Nephron progenitor cell (in vitro differentiated cells): ENCODE measurements around the gene C2orf49.

Experiments
- DNase-seq: peaks from one replicate; pipeline ENCODE4 v3.0.0; 2021
- H3K27ac Mint-ChIP-seq: 2 replicates; pipeline ENCODE4 v1.8.0; 2021; ENCODE audit warnings: mild to moderate bottlenecking, moderate library complexity, mixed read lengths
- H3K27me3 Mint-ChIP-seq: 2 replicates; pipeline ENCODE4 v1.8.0; 2021; ENCODE audit warnings: mild to moderate bottlenecking, low read depth, mixed read lengths; ENCODE audit not compliant: poor library complexity
- H3K36me3 Mint-ChIP-seq: 2 replicates; pipeline ENCODE4 v1.8.0; 2021; ENCODE audit warnings: low read depth, mixed read lengths
- H3K4me1 Mint-ChIP-seq: 2 replicates; pipeline ENCODE4 v1.8.0; 2021; ENCODE audit warnings: mixed read lengths
- H3K4me3 Mint-ChIP-seq: 2 replicates; pipeline ENCODE4 v1.8.0; 2021; ENCODE audit warnings: mild to moderate bottlenecking, moderate library complexity, mixed read lengths
- H3K9me3 Mint-ChIP-seq: 2 replicates; pipeline ENCODE4 v1.8.0; 2021; ENCODE audit warnings: mild to moderate bottlenecking, moderate library complexity, mixed read lengths
- TF ChIP-seq, protein P1 (sequence below): fragments of 200-600 bp; sonication (generic); IDR thresholded peaks from 2 replicates; pipeline ENCODE4 v1.5.0; 2021; ENCODE audit warnings: antibody characterized with exemption

The C2orf49 gene

DNA sequence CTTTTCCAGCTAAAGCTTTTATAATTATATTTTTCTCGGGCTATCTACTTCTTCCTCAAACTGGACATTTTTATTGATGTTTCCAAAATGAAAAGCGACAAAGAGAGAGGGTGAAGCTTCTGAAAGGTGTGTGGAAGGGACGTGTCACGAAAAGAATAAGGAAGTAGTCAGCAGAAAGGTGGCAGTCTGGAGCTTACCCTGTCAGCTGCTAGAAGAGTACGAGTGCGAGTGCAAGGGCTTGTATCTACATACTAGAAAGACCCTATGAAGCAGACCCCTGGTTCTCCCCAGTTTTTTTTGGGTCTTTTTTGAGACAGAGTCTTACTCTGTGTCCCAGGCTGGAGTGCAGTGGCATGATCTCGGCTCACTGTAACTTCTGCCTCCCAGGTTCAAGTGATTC, 46.9 kb downstream of the C2orf49 start:
- Mint-ChIP-seq H3K9me3 (no peaks in the 10 kb centered on the region), H3K36me3 (peaks cover 42% of the 10 kb centered on the region), H3K27me3 (no peaks in the 10 kb centered on the region), H3K4me3 (no peak overlapping the region), H3K27ac (no peak overlapping the region), H3K4me1 (peaks cover 21% of the 10 kb centered on the region)
- TF ChIP-seq, protein P1, sequence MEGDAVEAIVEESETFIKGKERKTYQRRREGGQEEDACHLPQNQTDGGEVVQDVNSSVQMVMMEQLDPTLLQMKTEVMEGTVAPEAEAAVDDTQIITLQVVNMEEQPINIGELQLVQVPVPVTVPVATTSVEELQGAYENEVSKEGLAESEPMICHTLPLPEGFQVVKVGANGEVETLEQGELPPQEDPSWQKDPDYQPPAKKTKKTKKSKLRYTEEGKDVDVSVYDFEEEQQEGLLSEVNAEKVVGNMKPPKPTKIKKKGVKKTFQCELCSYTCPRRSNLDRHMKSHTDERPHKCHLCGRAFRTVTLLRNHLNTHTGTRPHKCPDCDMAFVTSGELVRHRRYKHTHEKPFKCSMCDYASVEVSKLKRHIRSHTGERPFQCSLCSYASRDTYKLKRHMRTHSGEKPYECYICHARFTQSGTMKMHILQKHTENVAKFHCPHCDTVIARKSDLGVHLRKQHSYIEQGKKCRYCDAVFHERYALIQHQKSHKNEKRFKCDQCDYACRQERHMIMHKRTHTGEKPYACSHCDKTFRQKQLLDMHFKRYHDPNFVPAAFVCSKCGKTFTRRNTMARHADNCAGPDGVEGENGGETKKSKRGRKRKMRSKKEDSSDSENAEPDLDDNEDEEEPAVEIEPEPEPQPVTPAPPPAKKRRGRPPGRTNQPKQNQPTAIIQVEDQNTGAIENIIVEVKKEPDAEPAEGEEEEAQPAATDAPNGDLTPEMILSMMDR: no peak
- no peak for DNase-seq

DNA sequence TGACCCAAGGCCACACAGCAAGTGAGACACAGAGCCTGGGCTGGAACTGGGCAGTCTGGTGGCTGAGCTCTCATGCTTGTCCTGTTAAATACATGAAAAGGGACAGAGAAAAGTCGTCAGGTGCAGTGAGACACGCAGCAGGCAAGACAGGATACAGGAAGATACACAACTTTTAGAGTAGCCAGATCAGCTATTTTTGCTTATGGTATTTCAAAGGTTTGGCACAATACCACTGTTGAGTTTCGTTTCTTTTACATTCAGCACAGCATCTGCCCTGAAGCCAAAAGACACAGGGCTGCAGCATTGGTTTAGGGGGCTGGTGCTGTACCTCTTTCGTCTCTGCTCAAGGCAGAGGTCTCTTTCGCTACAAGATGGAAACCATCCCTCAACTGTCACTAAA, 47.5 kb downstream of the C2orf49 start:
- Mint-ChIP-seq H3K27ac (no peak overlapping the region), H3K4me3 (no peak overlapping the region), H3K4me1 (peaks cover 18% of the 10 kb centered on the region), H3K36me3 (peaks cover 47% of the 10 kb centered on the region), H3K27me3 (no peaks in the 10 kb centered on the region), H3K9me3 (no peaks in the 10 kb centered on the region)
- DNase-seq: no peak
- TF ChIP-seq, protein P1: no peak

DNA sequence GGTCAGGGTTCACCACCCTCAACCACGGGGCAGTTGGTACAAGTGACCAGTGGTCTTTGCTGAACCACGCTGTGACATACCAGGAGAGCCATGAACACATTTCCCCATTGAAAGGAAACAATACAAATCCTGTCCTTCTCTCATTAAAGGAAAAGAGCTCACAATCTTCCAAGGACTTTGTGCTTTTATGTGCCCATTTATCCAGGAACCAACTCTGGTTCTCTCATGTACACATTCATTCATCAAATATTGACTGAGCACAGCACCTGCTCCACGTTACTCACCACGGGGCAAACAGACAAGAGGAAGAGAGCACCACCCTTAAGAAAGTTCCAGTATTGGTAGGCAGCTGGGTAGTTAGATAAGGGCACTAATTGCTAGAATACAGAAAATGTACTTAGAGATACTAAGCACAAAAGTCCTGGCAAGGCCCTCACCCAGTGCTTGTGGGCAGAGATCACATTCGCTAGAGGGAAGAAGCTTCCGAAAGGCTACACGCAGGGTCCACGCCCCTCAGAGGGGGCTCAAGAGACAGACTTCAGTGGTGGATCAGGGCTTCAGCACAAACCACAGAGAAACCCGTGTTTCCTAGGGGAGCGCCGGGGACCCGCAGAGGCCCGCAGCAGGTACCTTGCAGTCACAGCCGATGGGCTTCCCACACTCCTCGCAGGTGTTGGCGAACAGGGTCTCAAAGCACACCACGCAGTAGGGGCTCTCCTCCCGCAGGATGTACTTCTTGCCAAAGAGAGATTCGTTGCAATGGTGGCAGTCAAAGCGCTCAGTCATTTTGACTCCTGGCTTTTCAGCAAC, 48.6 kb downstream of the C2orf49 start:
- TF ChIP-seq, protein P1: no peak
- H3K27ac Mint-ChIP-seq: no peak overlapping the region
- peaks cover 18% of the 10 kb centered on the region for H3K4me1 Mint-ChIP-seq
- no peak overlapping the region for H3K4me3 Mint-ChIP-seq
- H3K9me3 Mint-ChIP-seq: no peaks in the 10 kb centered on the region
- H3K27me3 Mint-ChIP-seq: no peaks in the 10 kb centered on the region
- DNase-seq: no peak
- H3K36me3 Mint-ChIP-seq: peaks cover 48% of the 10 kb centered on the region

DNA sequence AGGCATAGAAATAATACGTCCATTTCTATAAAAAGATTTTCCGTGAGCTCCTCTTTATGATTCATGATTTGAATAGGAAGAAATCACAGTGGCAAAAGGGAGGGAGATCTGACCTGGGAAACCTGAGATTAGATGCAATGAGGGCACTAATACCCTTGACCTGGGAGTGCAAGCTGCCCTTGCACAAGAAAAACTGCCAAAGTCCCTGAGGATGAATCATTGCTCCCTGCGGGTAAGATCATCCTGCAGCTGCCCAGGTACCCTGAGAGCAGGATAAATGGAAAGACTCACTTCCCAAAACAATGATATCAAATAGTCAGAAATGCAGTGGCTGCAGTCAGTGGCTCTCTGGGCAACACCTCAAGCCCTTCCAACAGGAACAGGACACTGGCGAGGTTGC, 49.9 kb downstream of the C2orf49 start:
- H3K36me3 Mint-ChIP-seq: peaks cover 51% of the 10 kb centered on the region
- H3K4me3 Mint-ChIP-seq: no peak overlapping the region
- H3K9me3 Mint-ChIP-seq: no peaks in the 10 kb centered on the region
- TF ChIP-seq, protein P1: no peak
- H3K4me1 Mint-ChIP-seq: peaks cover 18% of the 10 kb centered on the region
- H3K27me3 Mint-ChIP-seq: no peaks in the 10 kb centered on the region
- no peak overlapping the region for H3K27ac Mint-ChIP-seq
- no peak for DNase-seq

DNA sequence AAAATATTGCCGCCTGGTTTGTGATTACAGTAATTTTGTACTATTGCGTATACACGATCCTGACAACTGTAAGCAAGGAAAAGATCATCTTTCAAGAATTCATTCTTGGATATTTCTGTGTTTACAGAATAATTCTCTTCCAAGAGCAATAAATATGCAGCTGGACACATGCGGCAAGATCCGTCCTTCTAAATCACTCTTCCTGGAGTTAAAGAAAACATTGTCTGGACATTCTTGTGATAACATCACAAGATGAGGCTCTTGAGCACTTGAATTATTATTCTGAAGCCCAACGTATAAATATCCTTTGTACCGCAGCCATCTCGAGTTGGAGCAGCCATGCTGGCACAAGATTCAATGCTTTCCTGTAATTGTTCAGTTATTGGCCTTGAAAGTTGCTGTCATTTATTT, 51.6 kb downstream of the C2orf49 start:
- Mint-ChIP-seq H3K27me3 (no peaks in the 10 kb centered on the region), H3K27ac (no peak overlapping the region), H3K4me1 (peaks cover 9% of the 10 kb centered on the region), H3K36me3 (peaks cover 52% of the 10 kb centered on the region), H3K9me3 (no peaks in the 10 kb centered on the region), H3K4me3 (no peak overlapping the region)
- TF ChIP-seq, protein P1: no peak
- DNase-seq: no peak

DNA sequence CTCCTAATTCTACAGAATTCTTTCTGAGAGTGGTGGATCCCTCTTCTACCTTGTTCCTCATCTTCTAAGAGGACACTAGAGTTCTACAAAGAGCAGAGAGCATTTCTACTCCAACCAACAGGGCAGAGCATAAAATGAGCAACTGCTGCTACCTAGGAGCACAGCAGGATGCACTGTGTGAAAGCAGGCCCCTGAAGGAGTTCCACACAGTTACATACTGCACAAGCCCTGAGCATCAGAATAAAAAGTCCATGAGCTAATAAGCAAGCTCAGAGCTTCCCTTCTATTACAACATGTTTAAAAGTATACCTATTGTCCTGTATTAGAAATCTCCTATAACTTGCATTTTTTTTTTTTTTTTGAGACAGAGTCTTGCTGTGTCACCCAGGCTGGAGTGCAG, 53.1 kb downstream of the C2orf49 start:
- peaks cover 56% of the 10 kb centered on the region for H3K36me3 Mint-ChIP-seq
- peaks cover 7% of the 10 kb centered on the region for H3K27me3 Mint-ChIP-seq
- peaks cover 10% of the 10 kb centered on the region for H3K4me1 Mint-ChIP-seq
- no peaks in the 10 kb centered on the region for H3K9me3 Mint-ChIP-seq
- H3K4me3 Mint-ChIP-seq: no peak overlapping the region
- TF ChIP-seq, protein P1: no peak
- H3K27ac Mint-ChIP-seq: no peak overlapping the region
- no peak for DNase-seq
